ENCODE data around the gene PKD2L1. TPM values are rescaled to one million over a fixed set of nuclear protein-coding genes. Genes with fewer than 3 reads are reported as not detected.
A peak's percentile ranks its signal among the peaks of the same experiment; 100 is the strongest.

Gene PKD2L1
- total and polyA plus RNA-seq, 10 of the 15 experiments (the other 5 are each of a cell fraction or from before 2014, with no cell fraction given): 0.05 to 0.17 (median 0.08) TPM; not detected in 6

DNA sequence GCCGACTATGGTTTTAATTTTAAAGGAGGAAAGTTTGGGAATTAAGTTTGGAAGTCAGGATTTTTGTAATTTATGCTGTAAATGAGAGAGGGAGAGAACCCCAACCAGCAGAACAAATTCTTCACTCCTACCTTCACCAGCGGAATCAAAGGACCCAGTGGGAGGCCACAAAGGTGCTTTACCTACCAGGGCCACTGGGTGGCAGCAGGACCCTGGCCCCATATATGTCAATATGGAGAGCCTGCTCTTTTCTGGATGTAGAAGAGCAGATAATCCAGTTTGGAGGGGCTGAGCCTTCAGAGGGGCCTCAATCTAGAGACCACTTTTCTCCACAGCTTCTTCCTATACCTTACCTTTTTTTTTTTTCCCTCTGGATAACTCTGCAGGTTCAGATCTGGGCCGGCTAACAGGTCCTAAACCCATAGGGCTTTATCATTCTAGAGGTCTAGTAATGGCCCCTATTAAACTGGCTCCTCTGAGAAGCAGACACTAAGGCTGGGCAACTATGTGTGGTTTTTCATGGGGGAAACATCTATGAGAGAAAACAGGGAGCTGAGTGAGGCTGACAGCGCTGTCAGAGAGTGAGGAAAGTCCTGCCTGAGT lies 8.5 kb upstream of the PKD2L1 start (continued):
- TF ChIP-seq, protein P1, sequence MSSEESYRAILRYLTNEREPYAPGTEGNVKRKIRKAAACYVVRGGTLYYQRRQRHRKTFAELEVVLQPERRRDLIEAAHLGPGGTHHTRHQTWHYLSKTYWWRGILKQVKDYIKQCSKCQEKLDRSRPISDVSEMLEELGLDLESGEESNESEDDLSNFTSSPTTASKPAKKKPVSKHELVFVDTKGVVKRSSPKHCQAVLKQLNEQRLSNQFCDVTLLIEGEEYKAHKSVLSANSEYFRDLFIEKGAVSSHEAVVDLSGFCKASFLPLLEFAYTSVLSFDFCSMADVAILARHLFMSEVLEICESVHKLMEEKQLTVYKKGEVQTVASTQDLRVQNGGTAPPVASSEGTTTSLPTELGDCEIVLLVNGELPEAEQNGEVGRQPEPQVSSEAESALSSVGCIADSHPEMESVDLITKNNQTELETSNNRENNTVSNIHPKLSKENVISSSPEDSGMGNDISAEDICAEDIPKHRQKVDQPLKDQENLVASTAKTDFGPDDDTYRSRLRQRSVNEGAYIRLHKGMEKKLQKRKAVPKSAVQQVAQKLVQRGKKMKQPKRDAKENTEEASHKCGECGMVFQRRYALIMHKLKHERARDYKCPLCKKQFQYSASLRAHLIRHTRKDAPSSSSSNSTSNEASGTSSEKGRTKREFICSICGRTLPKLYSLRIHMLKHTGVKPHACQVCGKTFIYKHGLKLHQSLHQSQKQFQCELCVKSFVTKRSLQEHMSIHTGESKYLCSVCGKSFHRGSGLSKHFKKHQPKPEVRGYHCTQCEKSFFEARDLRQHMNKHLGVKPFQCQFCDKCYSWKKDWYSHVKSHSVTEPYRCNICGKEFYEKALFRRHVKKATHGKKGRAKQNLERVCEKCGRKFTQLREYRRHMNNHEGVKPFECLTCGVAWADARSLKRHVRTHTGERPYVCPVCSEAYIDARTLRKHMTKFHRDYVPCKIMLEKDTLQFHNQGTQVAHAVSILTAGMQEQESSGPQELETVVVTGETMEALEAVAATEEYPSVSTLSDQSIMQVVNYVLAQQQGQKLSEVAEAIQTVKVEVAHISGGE (CRISPR knock-in tag; IDR thresholded peaks at IDR 0.05): no peak
- no peak for TF ChIP-seq IKZF1 (conservative IDR thresholded peaks at IDR 0.05)
- 0 out of 2 replicates have a peak, but pooled peaks have one; percentile 19 for TF ChIP-seq FOXM1 (IDR thresholded peaks at IDR 0.05; ENCODE audit: low read depth, low read length)
- TF ChIP-seq SMC3 (IDR thresholded peaks at IDR 0.05; ENCODE audit: borderline replicate concordance, low read length): peak; percentile 93
- TF ChIP-seq, protein P2, sequence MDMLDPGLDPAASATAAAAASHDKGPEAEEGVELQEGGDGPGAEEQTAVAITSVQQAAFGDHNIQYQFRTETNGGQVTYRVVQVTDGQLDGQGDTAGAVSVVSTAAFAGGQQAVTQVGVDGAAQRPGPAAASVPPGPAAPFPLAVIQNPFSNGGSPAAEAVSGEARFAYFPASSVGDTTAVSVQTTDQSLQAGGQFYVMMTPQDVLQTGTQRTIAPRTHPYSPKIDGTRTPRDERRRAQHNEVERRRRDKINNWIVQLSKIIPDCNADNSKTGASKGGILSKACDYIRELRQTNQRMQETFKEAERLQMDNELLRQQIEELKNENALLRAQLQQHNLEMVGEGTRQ (IDR thresholded peaks at IDR 0.05; ENCODE audit: borderline replicate concordance, low read depth, low read length): no peak
- no peak for TF ChIP-seq HDGF (IDR thresholded peaks at IDR 0.05)
- TF ChIP-seq FOXK2 (IDR thresholded peaks at IDR 0.05): no peak
- TF ChIP-seq YBX1 (IDR thresholded peaks at IDR 0.05): no peak
- TF ChIP-seq BACH1 (IDR thresholded peaks at IDR 0.05; ENCODE audit: borderline replicate concordance): no peak
- TF ChIP-seq NR2C2 (IDR thresholded peaks at IDR 0.05; ENCODE audit: borderline replicate concordance, control insufficient read depth, insufficient read length, low read depth): no peak
- TF ChIP-seq, protein P3, sequence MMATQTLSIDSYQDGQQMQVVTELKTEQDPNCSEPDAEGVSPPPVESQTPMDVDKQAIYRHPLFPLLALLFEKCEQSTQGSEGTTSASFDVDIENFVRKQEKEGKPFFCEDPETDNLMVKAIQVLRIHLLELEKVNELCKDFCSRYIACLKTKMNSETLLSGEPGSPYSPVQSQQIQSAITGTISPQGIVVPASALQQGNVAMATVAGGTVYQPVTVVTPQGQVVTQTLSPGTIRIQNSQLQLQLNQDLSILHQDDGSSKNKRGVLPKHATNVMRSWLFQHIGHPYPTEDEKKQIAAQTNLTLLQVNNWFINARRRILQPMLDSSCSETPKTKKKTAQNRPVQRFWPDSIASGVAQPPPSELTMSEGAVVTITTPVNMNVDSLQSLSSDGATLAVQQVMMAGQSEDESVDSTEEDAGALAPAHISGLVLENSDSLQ (IDR thresholded peaks at IDR 0.05): no peak
- no peak for TF ChIP-seq MYB (IDR thresholded peaks at IDR 0.05; ENCODE audit: borderline replicate concordance, low read depth, low read length)
- no peak for TF ChIP-seq MTA3 (IDR thresholded peaks at IDR 0.05; ENCODE audit: borderline replicate concordance, low read length)
- no peak for TF ChIP-seq EZH2 (IDR thresholded peaks at IDR 0.05; ENCODE audit: borderline replicate concordance, control insufficient read depth, low read depth, low read length)
- peak; percentile 81 for TF ChIP-seq YY1 (IDR thresholded peaks at IDR 0.05; ENCODE audit: low read depth, low read length)
